ENCODE measurements around the gene ADAM20.
"Not testable (repeated sequence)": the region's sequence is repeated elsewhere in the genome, so short reads cannot be mapped to it uniquely, and the experiment has no call there.

ADAM20 gene

GRCh38 chr14:70489579-70490200 is 45.1 kb downstream of the ADAM20 start:
- CTCF ChIA-PET, result no interaction called here
- no peaks in the 10 kb centered on the region for H3K4me1 ChIP-seq (ENCODE audit: control insufficient read depth, insufficient read depth, low read length)
- H3K4me3 ChIP-seq (ENCODE audit: low read depth, low read length), result no peak overlapping the region
- TF ChIP-seq SETDB1 (IDR thresholded peaks at IDR 0.05; ENCODE audit: insufficient read length, low read length) (peak; percentile 34), OSR2 (tag by site-specific recombination; IDR thresholded peaks at IDR 0.05) (no peak), ZEB2 (tag by site-specific recombination; IDR thresholded peaks at IDR 0.05) (no peak), AEBP2 (tag by site-specific recombination; IDR thresholded peaks at IDR 0.05; ENCODE audit: borderline replicate concordance) (no peak)
- no peak overlapping the region for H3K27ac ChIP-seq (ENCODE audit: extremely low read depth, low read depth, low read length)
- H3K9me3 ChIP-seq (ENCODE audit: control insufficient read depth, insufficient read depth, low read depth, low read length), result no peaks in the 10 kb centered on the region
- POLR2A ChIA-PET, result no interaction called here
- H3K36me3 ChIP-seq (ENCODE audit: control insufficient read depth in 2 of 2, insufficient read depth in 1 of 2, low read length in 2 of 2), result no peaks in the 10 kb centered on the region

- CTCF ChIA-PET; H3K9me3 ChIP-seq (ENCODE audit: control insufficient read depth, insufficient read depth, low read depth, low read length); H3K36me3 ChIP-seq (ENCODE audit: control insufficient read depth in 2 of 2, insufficient read depth in 1 of 2, low read length in 2 of 2); POLR2A ChIA-PET; H3K4me3 ChIP-seq (ENCODE audit: low read depth, low read length); H3K27ac ChIP-seq (ENCODE audit: extremely low read depth, low read depth, low read length); H3K4me1 ChIP-seq (ENCODE audit: control insufficient read depth, insufficient read depth, low read length): not testable (repeated sequence)
Observed at GRCh38 chr14:70477356-70478105, 57.3 kb downstream of the ADAM20 start.

GRCh38 chr14:70475459-70475858 is 59.3 kb downstream of the ADAM20 start:
- H3K4me3 ChIP-seq (ENCODE audit: low read depth, low read length); H3K9me3 ChIP-seq (ENCODE audit: control insufficient read depth, insufficient read depth, low read depth, low read length); H3K36me3 ChIP-seq (ENCODE audit: control insufficient read depth in 2 of 2, insufficient read depth in 1 of 2, low read length in 2 of 2); POLR2A ChIA-PET; CTCF ChIA-PET; H3K27ac ChIP-seq (ENCODE audit: extremely low read depth, low read depth, low read length); H3K4me1 ChIP-seq (ENCODE audit: control insufficient read depth, insufficient read depth, low read length): not testable (repeated sequence)

- ChIA-PET CTCF (no interaction called here), POLR2A (no interaction called here)
- Histone ChIP-seq H3K4me1 (ENCODE audit: control insufficient read depth, insufficient read depth, low read length) (no peaks in the 10 kb centered on the region), H3K36me3 (ENCODE audit: control insufficient read depth in 2 of 2, insufficient read depth in 1 of 2, low read length in 2 of 2) (no peaks in the 10 kb centered on the region), H3K9me3 (ENCODE audit: control insufficient read depth, insufficient read depth, low read depth, low read length) (no peaks in the 10 kb centered on the region), H3K27ac (ENCODE audit: extremely low read depth, low read depth, low read length) (no peak overlapping the region), H3K4me3 (ENCODE audit: low read depth, low read length) (no peak overlapping the region)
- TF ChIP-seq IKZF3 (tag by site-specific recombination; IDR thresholded peaks at IDR 0.05) (no peak), ZNF747 (tag by site-specific recombination; IDR thresholded peaks at IDR 0.05) (no peak)
Observed at GRCh38 chr14:70473825-70474224, 61.0 kb downstream of the ADAM20 start.
